ENCODE results near the gene RAB22A. TPM values are rescaled to one million over a fixed set of nuclear protein-coding genes. Genes with fewer than 3 reads are reported as not detected.
"Not testable (repeated sequence)": the region's sequence is repeated elsewhere in the genome, so short reads cannot be mapped to it uniquely, and the experiment has no call there.

The RAB22A gene
- total and polyA plus RNA-seq, 5 donors: 4.1 to 10.4 (median 9.0) TPM

DNA sequence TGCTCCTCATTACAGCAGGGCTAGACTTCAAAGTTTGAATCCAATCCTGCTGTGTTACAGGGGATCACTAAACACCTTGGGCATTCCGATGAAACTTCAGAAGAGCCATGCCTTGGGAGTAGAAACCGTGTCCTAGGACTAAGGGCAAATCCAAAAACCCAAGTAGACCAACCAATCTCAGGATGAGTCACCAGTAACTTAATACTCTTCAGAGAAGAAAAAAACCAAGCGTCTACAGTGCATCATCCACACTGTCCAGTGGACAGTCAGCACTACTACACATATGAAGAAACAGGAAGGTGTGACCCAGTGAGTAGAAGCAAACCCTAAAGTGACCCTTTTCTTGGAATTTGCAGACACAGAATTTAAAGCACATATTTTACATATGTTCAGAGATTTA lies 40.1 kb downstream of the RAB22A start:
- DNase-seq: no peak
- 89% methylated on average over 3 of the region's 3 CpGs for WGBS
- Histone ChIP-seq H3K27me3 (ENCODE audit: control insufficient read depth, insufficient read depth) (no peaks in the 10 kb centered on the region), H3K9me3 (ENCODE audit: control insufficient read depth, low read length) (no peaks in the 10 kb centered on the region), H3K27ac (ENCODE audit: low read length) (no peak overlapping the region), H3K4me1 (ENCODE audit: control insufficient read depth, insufficient read depth, low read length) (no peaks in the 10 kb centered on the region), H3K4me3 (ENCODE audit: low read length) (no peak overlapping the region)
- intact Hi-C loops (cut with DNase I): no loop called here
- no peak for ATAC-seq

DNA sequence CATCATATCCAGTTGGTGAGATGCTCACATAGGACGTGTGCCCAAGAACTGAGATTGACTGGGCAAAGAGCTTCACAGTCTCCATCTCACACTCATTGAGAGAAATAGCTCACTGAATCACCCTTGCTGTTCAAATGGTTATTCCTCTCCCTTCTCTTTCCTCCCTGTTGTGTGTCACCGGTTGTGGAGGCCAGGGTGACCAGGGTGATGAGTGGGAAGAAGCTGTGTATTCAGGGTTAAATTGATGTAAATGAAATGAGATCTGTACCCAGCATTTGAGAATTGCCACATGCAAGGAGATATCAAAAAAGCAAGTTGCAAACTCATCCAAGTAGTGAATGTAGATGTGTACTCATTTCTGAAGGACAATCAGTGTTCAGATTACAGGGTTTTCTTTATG lies 43.0 kb downstream of the RAB22A start:
- Histone ChIP-seq H3K27me3 (ENCODE audit: control insufficient read depth, insufficient read depth) (no peaks in the 10 kb centered on the region), H3K4me3 (ENCODE audit: low read length) (no peak overlapping the region), H3K4me1 (ENCODE audit: control insufficient read depth, insufficient read depth, low read length) (no peaks in the 10 kb centered on the region), H3K27ac (ENCODE audit: low read length) (no peak overlapping the region), H3K9me3 (ENCODE audit: control insufficient read depth, low read length) (no peaks in the 10 kb centered on the region)
- intact Hi-C loops (cut with DNase I): no loop called here
- 73% methylated on average over 2 of the region's 2 CpGs for WGBS
- no peak for ATAC-seq
- no peak for DNase-seq

DNA sequence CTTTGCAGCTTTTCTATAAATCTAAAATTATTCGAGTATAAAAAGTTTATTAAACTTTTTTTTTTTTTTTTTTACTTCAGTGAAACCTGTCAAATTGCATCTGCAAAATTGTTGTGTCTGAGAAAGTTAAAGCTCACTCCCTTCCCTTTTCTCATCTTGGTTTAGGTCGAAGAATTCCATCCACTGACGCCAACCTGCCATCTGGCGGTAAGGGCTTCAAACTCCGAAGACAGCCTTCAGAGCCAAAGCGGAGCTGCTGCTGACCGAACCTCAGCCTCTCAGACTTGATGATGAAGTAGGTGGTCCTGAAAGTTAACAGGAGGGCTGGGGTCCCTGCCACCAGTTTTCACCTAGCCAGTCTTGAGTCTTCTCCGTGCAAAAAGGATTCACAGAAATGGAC lies 49.9 kb downstream of the RAB22A start:
- Histone ChIP-seq H3K27me3 (ENCODE audit: control insufficient read depth, insufficient read depth) (no peaks in the 10 kb centered on the region), H3K9me3 (ENCODE audit: control insufficient read depth, low read length) (no peaks in the 10 kb centered on the region), H3K27ac (ENCODE audit: low read length) (no peak overlapping the region), H3K4me3 (ENCODE audit: low read length) (no peak overlapping the region), H3K4me1 (ENCODE audit: control insufficient read depth, insufficient read depth, low read length) (peaks cover 3% of the 10 kb centered on the region)
- no peak for DNase-seq
- intact Hi-C loops (cut with DNase I): no loop called here
- ATAC-seq: no peak
- 84% methylated on average over 8 of the region's 8 CpGs for WGBS

DNA sequence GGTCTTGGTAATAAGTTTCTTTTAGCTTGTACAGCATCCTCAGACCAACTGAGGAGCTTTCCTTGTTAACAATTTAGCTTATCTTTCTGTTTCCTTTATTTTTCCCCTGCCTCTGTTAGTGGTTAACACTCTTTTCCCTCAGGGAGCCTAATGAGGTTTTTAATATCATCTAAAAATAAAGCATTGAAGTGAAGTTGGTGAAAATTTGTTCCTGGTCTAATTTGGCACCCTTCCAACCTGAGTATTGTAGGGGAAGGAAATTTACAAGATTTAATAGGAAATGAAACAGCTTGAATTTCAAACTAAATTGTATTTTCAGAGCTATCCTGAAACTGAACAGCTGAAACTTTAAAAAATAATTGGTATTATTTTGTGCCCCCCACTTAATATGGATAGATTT lies 51.4 kb downstream of the RAB22A start:
- H3K9me3 ChIP-seq (ENCODE audit: control insufficient read depth, low read length): no peaks in the 10 kb centered on the region
- no peaks in the 10 kb centered on the region for H3K27me3 ChIP-seq (ENCODE audit: control insufficient read depth, insufficient read depth)
- no peak overlapping the region for H3K27ac ChIP-seq (ENCODE audit: low read length)
- intact Hi-C loops (cut with DNase I): no loop called here
- no peak overlapping the region for H3K4me3 ChIP-seq (ENCODE audit: low read length)
- no peak for ATAC-seq
- DNase-seq: no peak
- peaks cover 3% of the 10 kb centered on the region for H3K4me1 ChIP-seq (ENCODE audit: control insufficient read depth, insufficient read depth, low read length)

DNA sequence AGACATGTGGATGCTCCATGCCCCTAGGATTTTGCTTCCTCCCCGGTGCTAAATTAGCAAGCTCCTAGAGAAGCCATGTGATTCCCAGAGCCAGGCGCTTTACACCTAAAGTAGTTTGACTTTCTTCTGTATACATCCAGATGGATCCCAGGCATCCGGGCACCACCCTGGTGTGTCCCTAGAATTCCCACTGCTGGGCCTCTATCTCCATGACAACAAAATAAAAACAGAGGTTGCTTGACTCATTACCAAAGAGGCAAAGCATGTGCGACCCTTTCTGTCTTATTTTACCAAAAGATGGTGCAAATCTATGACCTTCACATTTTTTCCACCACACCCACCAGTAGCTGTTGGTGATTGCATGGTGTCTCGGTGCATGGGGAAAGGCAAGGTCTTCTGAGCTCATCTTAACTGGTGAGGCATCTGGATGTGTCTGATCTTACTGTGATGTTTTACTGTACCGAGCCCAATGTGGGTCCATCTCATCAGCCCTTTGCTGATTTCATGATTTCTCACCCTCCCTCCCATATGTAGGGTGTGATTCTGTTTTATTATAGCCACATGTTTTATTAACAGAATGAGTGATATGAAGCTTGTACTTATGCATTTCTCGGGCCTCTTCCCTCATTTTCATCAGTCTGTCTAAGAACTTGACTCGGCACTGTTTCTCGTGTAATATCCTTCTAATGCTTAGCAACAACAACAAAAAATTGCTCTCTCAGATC lies 52.1 kb downstream of the RAB22A start:
- Histone ChIP-seq H3K27me3 (ENCODE audit: control insufficient read depth, insufficient read depth) (no peaks in the 10 kb centered on the region), H3K4me3 (ENCODE audit: low read length) (no peak overlapping the region), H3K9me3 (ENCODE audit: control insufficient read depth, low read length) (no peaks in the 10 kb centered on the region), H3K4me1 (ENCODE audit: control insufficient read depth, insufficient read depth, low read length) (peaks cover 3% of the 10 kb centered on the region), H3K27ac (ENCODE audit: low read length) (peak overlapping the region; percentile 17)
- WGBS: 58% methylated on average over 9 of the region's 9 CpGs
- peak in 2 of 3 donors; percentile 50 to 54 for DNase-seq
- ATAC-seq: peak; percentile 51 to 93
- intact Hi-C loops (cut with DNase I): no loop called here

DNA sequence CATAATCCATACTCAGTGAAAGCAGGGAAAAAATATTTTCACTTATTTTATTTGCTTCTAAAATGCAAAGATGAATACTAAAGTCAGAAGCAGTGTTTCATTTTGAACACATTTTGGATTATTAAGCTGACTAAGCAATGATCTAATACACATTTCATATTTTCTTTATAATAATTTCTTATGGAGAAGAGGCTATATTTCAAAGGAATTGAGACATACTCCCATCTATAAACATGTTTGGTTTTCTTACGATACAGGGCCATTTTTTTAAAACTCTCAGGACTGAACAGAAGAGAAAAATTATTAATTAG lies 52.6 kb downstream of the RAB22A start:
- H3K4me1 ChIP-seq (ENCODE audit: control insufficient read depth, insufficient read depth, low read length): peaks cover 3% of the 10 kb centered on the region
- H3K4me3 ChIP-seq (ENCODE audit: low read length): no peak overlapping the region
- H3K27me3 ChIP-seq (ENCODE audit: control insufficient read depth, insufficient read depth): no peaks in the 10 kb centered on the region
- intact Hi-C loops (cut with DNase I): no loop called here
- no peak overlapping the region for H3K27ac ChIP-seq (ENCODE audit: low read length)
- ATAC-seq: no peak
- 97% methylated on average over 1 of the region's 1 CpG for WGBS
- H3K9me3 ChIP-seq (ENCODE audit: control insufficient read depth, low read length): no peaks in the 10 kb centered on the region
- DNase-seq: no peak

DNA sequence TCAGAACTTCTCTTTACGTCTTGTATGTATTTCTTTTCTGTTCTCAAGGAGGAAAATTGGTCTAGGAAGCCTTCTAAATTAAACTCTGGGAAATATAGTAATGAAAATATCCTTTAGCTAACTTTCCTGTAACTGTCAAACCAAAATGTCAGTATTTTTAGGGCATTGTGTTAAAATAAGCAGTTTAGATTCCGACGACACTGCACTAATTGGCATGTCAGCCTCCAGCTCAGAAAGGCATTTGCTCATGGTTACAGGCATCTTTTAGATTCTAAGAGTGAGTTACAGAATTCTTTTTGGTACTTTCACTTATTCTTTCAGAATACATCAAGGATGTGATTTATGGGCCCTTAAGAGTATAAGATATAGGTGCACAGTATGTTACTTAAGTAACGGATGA lies 53.5 kb downstream of the RAB22A start:
- H3K27me3 ChIP-seq (ENCODE audit: control insufficient read depth, insufficient read depth): no peaks in the 10 kb centered on the region
- intact Hi-C loops (cut with DNase I): no loop called here
- 96% methylated on average over 4 of the region's 4 CpGs for WGBS

DNA sequence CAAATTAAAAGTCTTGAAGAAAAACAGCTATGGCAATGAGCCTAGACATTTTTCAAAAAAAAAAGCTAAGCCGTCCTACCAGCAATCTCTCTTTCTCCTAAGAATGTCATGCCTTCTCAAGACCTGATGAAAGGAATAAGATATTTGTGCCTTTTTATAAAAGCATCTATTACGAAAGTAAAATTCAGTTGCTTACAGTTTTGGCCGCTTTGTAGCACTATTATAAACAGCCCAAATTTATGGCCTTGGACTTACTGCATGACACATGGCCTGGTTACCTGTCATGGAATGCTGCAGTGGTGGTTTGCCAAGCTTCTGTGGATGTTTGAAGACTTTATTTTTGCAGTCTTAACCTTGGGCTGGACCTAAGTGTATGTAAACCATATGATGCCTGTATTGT lies 57.4 kb downstream of the RAB22A start:
- ATAC-seq (no peak), DNase-seq (no peak)
- Histone ChIP-seq H3K4me3 (ENCODE audit: low read length) (no peak overlapping the region), H3K9me3 (ENCODE audit: control insufficient read depth, low read length) (no peaks in the 10 kb centered on the region), H3K27ac (ENCODE audit: low read length) (no peak overlapping the region), H3K4me1 (ENCODE audit: control insufficient read depth, insufficient read depth, low read length) (no peaks in the 10 kb centered on the region), H3K27me3 (ENCODE audit: control insufficient read depth, insufficient read depth) (no peaks in the 10 kb centered on the region)
- 70% methylated on average over 3 of the region's 3 CpGs for WGBS
- intact Hi-C loops (cut with DNase I): no loop called here

More for the DNA sequence above, 53.5 kb downstream of the RAB22A start:
- no peak for ATAC-seq
- no peak for DNase-seq
- no peak overlapping the region for H3K4me3 ChIP-seq (ENCODE audit: low read length)
- no peaks in the 10 kb centered on the region for H3K9me3 ChIP-seq (ENCODE audit: control insufficient read depth, low read length)
- peaks cover 3% of the 10 kb centered on the region for H3K4me1 ChIP-seq (ENCODE audit: control insufficient read depth, insufficient read depth, low read length)
- no peak overlapping the region for H3K27ac ChIP-seq (ENCODE audit: low read length)

DNA sequence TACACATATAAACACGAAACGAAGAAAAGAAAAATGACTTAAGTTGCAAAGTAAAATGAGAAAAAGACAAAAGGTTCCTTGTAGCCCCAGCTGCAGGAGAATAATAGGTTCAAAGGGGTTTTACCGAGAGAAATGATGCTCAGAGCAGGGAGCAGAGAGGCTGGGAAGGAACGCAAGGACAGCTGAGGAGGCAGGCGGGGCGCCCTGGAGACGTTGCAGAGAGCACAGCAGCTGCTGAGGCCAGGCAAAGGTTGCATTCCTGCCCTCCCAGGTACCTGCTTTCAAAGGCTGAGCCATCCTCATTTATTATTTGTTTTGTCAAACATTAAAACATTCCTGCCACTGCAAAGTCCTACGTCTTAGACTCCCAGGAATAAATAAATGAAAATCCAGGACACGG lies 63.3 kb downstream of the RAB22A start:
- no peaks in the 10 kb centered on the region for H3K9me3 ChIP-seq (ENCODE audit: control insufficient read depth, low read length)
- 65% methylated on average over 9 of the region's 9 CpGs for WGBS
- no peak overlapping the region for H3K27ac ChIP-seq (ENCODE audit: low read length)
- no peak overlapping the region for H3K4me3 ChIP-seq (ENCODE audit: low read length)
- intact Hi-C loops (cut with DNase I): no loop called here
- DNase-seq (no peak), ATAC-seq (no peak)
- no peaks in the 10 kb centered on the region for H3K4me1 ChIP-seq (ENCODE audit: control insufficient read depth, insufficient read depth, low read length)
- H3K27me3 ChIP-seq (ENCODE audit: control insufficient read depth, insufficient read depth): no peaks in the 10 kb centered on the region

DNA sequence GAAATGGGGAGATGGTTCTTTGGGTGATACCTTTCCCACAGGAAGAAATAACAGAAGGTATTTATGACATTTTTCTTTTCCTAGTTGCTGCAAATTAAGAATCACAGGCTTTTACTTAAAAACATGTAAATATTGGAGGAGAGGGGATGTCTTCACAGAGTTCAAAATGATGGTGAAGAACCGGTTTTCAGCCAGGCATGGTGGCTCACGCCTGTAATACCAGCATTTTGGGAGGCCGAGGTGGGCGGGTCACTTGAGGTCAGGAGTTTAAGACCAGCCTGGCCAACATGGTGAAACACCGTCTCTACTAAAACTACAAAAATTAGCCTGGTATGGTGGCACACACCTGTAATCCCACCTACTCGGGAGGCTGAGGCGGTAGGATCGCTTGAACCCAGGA lies 63.8 kb downstream of the RAB22A start:
- WGBS: 94% methylated on average over 8 of the region's 8 CpGs
- H3K27me3 ChIP-seq (ENCODE audit: control insufficient read depth, insufficient read depth); ATAC-seq; DNase-seq; H3K4me3 ChIP-seq (ENCODE audit: low read length); intact Hi-C loops (cut with DNase I); H3K27ac ChIP-seq (ENCODE audit: low read length); H3K4me1 ChIP-seq (ENCODE audit: control insufficient read depth, insufficient read depth, low read length); H3K9me3 ChIP-seq (ENCODE audit: control insufficient read depth, low read length): not testable (repeated sequence)

DNA sequence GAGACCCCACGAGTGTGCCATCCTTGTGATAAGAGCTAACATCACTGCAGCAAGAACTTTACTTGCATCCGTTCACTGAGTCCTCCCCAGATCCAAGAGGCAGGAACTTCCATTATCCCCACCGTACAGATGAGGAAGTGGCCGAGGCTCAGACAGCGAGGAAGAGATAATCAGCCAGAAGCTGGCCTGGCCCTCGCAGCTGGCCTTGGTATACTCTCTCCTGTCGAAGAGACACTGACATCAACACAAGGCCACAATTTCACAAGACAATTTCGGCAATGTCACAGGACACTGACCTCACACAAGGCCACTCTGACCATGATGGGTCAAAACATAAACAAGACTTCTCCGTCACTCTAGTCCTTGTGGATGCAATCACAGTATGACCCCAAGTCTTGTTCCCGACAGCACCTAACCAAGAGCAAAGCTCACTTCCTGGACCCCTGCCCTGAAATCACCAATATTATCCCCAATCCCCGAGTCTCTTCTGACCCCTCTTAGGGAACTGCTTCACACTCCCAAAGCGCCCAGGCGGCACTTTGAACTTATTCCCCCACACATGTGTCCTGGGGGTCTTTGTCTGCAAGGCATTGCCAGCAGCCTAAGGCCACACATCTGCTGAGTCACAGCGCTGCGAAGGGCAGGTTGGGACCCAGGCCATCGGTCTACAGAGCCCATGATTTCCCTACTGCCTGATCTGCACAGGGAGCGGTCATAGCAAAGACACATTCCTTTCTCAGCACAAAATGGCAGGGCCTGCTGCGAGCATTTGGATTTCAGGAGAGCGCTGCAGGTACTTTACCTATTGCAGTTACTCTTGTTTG lies 64.7 kb downstream of the RAB22A start:
- Histone ChIP-seq H3K4me3 (ENCODE audit: low read length) (no peak overlapping the region), H3K27me3 (ENCODE audit: control insufficient read depth, insufficient read depth) (no peaks in the 10 kb centered on the region), H3K9me3 (ENCODE audit: control insufficient read depth, low read length) (no peaks in the 10 kb centered on the region), H3K4me1 (ENCODE audit: control insufficient read depth, insufficient read depth, low read length) (no peaks in the 10 kb centered on the region), H3K27ac (ENCODE audit: low read length) (no peak overlapping the region)
- DNase-seq (no peak), ATAC-seq (no peak)
- WGBS: 73% methylated on average over 19 of the region's 19 CpGs
- intact Hi-C loops (cut with DNase I): no loop called here
